Mesendoderm (in vitro differentiated cells): ENCODE results near the gene FILIP1L.

Source experiments
- DNase-seq: peaks from one replicate; pipeline ENCODE4 v3.0.0; 2013
- H2AK5ac ChIP-seq: 2 replicates; pipeline ENCODE4 v1.6.1; 2013; ENCODE audit warnings: low read length, inconsistent platforms
- H2BK120ac ChIP-seq: 2 replicates; pipeline ENCODE4 v1.6.1; 2013; ENCODE audit warnings: low read depth, mild to moderate bottlenecking, low read length, moderate library complexity, mixed read lengths
- H2BK15ac ChIP-seq: replicated peaks from 2 replicates; pipeline ENCODE4 v1.6.1; 2013; ENCODE audit warnings: low read depth, mild to moderate bottlenecking, moderate library complexity
- H2BK5ac ChIP-seq: 2 replicates; pipeline ENCODE4 v1.6.1; 2013; ENCODE audit warnings: low read length, inconsistent platforms
- H3K18ac ChIP-seq: 2 replicates; pipeline ENCODE4 v1.6.1; 2013; ENCODE audit warnings: mild to moderate bottlenecking, low read length, mixed read lengths
- H3K23ac ChIP-seq: one replicate; pipeline ENCODE4 v1.6.1; 2013; ENCODE audit warnings: low read length
- H3K27ac ChIP-seq: 2 replicates; pipeline ENCODE4 v1.5.1; 2013; ENCODE audit warnings: low read depth, mild to moderate bottlenecking, inconsistent platforms, low read length, moderate library complexity
- H3K27me3 ChIP-seq: 2 replicates; pipeline ENCODE4 v1.6.1; 2013; ENCODE audit warnings: low read length, control low read depth, mild to moderate bottlenecking, inconsistent platforms; ENCODE audit not compliant: insufficient read depth, poor library complexity
- H3K36me3 ChIP-seq: 2 replicates; pipeline ENCODE4 v1.6.1; 2013; ENCODE audit warnings: low read length, inconsistent platforms; ENCODE audit not compliant: control insufficient read depth, insufficient read depth
- H3K4ac ChIP-seq: one replicate; pipeline ENCODE4 v1.6.1; 2013; ENCODE audit warnings: low read depth, mild to moderate bottlenecking, low read length, moderate library complexity
- H3K4me1 ChIP-seq: 2 replicates; pipeline ENCODE4 v1.6.1; 2013; ENCODE audit warnings: low read depth, low read length, inconsistent platforms; ENCODE audit not compliant: control insufficient read depth
- H3K4me2 ChIP-seq: 2 replicates; pipeline ENCODE4 v1.6.1; 2013; ENCODE audit warnings: low read length
- H3K4me3 ChIP-seq: 2 replicates; pipeline ENCODE4 v1.5.1; 2013; ENCODE audit warnings: mild to moderate bottlenecking, low read length
- H3K56ac ChIP-seq: one replicate; pipeline ENCODE4 v1.6.1; 2013; ENCODE audit warnings: low read length
- H3K79me1 ChIP-seq: 2 replicates; pipeline ENCODE4 v1.6.1; 2013; ENCODE audit warnings: low read length, inconsistent platforms
- H3K79me2 ChIP-seq: 2 replicates; pipeline ENCODE4 v1.6.1; 2013; ENCODE audit warnings: mild to moderate bottlenecking, low read length; ENCODE audit not compliant: control insufficient read depth, insufficient read depth
- H3K9ac ChIP-seq: 2 replicates; pipeline ENCODE4 v1.6.1; 2013; ENCODE audit warnings: low read length, inconsistent platforms
- H4K5ac ChIP-seq: one replicate; pipeline ENCODE4 v1.6.1; 2013; ENCODE audit warnings: low read length
- H4K8ac ChIP-seq: one replicate; pipeline ENCODE4 v1.6.1; 2013; ENCODE audit warnings: low read depth, mild to moderate bottlenecking, control low read depth, low read length, moderate library complexity
- WGBS: extraction: QIAGEN DNeasy Blood & Tissue Kit; methylation state at CpG from one replicate; pipeline ENCODE4 v1.1.7; 2013; ENCODE audit warnings: low lambda C conversion rate, missing lambda C conversion rate; ENCODE audit not compliant: insufficient coverage; ENCODE audit errors: extremely low coverage; 5-methylcytosine and 5-hydroxymethylcytosine counted together

Gene FILIP1L

GRCh38 chr3:99872923-99873254 is 241.4 kb downstream of the FILIP1L start:
- H3K4me1 ChIP-seq, result peaks cover 5% of the 10 kb centered on the region

DNA sequence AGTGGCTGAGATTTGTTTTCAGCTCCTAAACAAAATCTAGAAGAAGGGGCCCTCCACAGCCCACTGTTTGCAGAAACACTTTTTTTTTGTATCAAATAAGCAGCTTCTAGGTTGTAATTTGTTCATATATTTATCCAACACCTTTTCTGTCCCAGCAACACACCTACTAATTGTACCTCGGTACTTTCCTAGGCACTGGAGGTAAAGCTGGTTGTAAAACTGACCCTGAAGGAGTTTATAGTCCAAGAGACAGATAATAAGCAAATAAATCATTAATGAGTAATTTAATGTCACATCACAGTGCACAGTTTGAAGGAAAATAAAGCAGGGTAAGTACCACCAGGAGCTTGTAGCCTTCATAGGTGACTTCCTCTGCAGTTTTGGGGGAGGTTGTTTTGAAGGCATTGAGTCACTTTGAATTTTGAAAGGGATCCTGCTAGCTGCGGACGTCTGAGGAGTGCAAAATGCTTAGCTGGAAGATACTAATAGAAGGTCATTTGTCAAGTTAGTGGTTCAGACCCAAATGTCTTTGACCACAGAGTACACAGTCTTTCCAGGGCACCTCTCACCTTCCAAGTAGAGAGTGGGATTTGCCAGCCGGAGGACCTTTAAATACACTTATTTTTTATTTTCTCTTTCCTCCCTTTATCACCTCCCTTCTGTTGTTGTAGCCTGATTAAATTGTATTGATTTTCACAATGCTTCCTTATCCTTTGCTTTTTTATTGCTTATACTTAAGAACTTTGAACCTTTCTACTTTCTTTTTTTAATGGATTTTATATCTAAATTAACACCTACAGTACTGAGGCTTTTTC is 242.9 kb downstream of the FILIP1L start:
- H3K4me1 ChIP-seq, result peaks cover 5% of the 10 kb centered on the region
- H4K8ac ChIP-seq, result no peak overlapping the region
- no peak overlapping the region for H2BK15ac ChIP-seq
- no peak overlapping the region for H3K9ac ChIP-seq
- no CpG with 5 or more reads among the region's 4 CpGs for WGBS
- no peak overlapping the region for H3K23ac ChIP-seq
- H3K36me3 ChIP-seq, result no peaks in the 10 kb centered on the region
- H4K5ac ChIP-seq, result no peak overlapping the region
- no peaks in the 10 kb centered on the region for H3K79me2 ChIP-seq
- no peak overlapping the region for H2BK5ac ChIP-seq
- no peaks in the 10 kb centered on the region for H3K79me1 ChIP-seq
- no peak overlapping the region for H3K4ac ChIP-seq
- no peak overlapping the region for H3K27ac ChIP-seq
- H2AK5ac ChIP-seq, result no peak overlapping the region
- no peak overlapping the region for H2BK120ac ChIP-seq
- no peak overlapping the region for H3K4me3 ChIP-seq
- no peak for DNase-seq
- H3K18ac ChIP-seq, result no peak overlapping the region
- H3K27me3 ChIP-seq, result no peaks in the 10 kb centered on the region
- no peak overlapping the region for H3K4me2 ChIP-seq
- no peak overlapping the region for H3K56ac ChIP-seq

More at GRCh38 chr3:99872923-99873254, 241.4 kb downstream of the FILIP1L start:
- no peak overlapping the region for H3K4me3 ChIP-seq
- no peaks in the 10 kb centered on the region for H3K27me3 ChIP-seq
- H3K56ac ChIP-seq, result no peak overlapping the region
- no peak overlapping the region for H4K5ac ChIP-seq
- H2BK120ac ChIP-seq, result no peak overlapping the region
- H3K4ac ChIP-seq, result no peak overlapping the region
- no peak for DNase-seq
- H2BK5ac ChIP-seq, result no peak overlapping the region
- no peaks in the 10 kb centered on the region for H3K79me2 ChIP-seq
- no peak overlapping the region for H2AK5ac ChIP-seq
- no peak overlapping the region for H3K9ac ChIP-seq
- no peak overlapping the region for H2BK15ac ChIP-seq
- no peaks in the 10 kb centered on the region for H3K79me1 ChIP-seq
- no peak overlapping the region for H3K27ac ChIP-seq
- H4K8ac ChIP-seq, result no peak overlapping the region
- H3K4me2 ChIP-seq, result no peak overlapping the region
- no peaks in the 10 kb centered on the region for H3K36me3 ChIP-seq
- no peak overlapping the region for H3K23ac ChIP-seq
- no peak overlapping the region for H3K18ac ChIP-seq

DNA sequence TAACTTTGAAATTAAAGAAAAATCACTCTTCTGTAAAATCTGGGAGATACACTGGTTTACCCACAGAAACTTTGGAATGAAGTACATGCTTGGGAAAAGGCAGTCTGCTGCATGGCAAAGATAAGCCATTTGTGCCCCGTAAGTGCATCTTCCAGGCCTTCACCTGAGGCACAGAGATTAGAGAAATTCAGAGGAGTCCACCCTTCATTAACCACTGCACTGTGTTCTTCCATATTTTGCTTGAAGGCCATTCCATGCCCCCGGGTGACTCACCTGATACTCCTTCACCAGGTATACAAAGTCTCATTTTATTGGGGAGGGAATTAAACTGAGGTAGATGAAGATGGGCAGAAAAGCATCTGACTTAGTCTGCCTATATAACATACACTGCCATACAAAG is 243.6 kb downstream of the FILIP1L start:
- no peak overlapping the region for H2BK120ac ChIP-seq
- no peaks in the 10 kb centered on the region for H3K79me1 ChIP-seq
- no peaks in the 10 kb centered on the region for H3K36me3 ChIP-seq
- no peak overlapping the region for H3K4me3 ChIP-seq
- H3K27ac ChIP-seq, result no peak overlapping the region
- H3K18ac ChIP-seq, result no peak overlapping the region
- H2AK5ac ChIP-seq, result no peak overlapping the region
- H3K4ac ChIP-seq, result no peak overlapping the region
- H2BK15ac ChIP-seq, result no peak overlapping the region
- WGBS, result no CpG with 5 or more reads among the region's 2 CpGs
- H3K79me2 ChIP-seq, result no peaks in the 10 kb centered on the region
- H4K8ac ChIP-seq, result no peak overlapping the region
- H4K5ac ChIP-seq, result no peak overlapping the region
- no peak overlapping the region for H3K23ac ChIP-seq
- H3K27me3 ChIP-seq, result no peaks in the 10 kb centered on the region
- no peak overlapping the region for H2BK5ac ChIP-seq
- peaks cover 8% of the 10 kb centered on the region for H3K4me1 ChIP-seq
- H3K56ac ChIP-seq, result no peak overlapping the region
- H3K9ac ChIP-seq, result no peak overlapping the region
- H3K4me2 ChIP-seq, result no peak overlapping the region
- no peak for DNase-seq

DNA sequence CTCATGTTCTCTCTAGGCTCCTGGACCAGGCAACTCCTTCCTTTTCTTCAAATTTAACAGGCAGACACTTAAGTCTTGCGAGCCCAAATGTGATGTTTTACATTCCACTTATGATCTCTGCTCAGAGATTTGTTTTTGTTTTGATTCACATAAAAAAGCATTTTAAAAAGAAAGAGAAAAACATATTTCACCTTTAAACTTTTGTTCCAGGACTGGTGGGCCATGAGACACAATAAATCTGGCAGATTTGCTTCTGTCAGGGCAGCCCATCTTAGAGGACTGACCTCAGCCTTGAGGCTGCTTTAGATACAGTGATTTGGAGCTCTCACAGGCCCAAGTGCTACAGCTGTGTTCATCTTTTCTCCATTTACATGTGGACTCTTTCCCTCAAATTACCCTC is 244.7 kb downstream of the FILIP1L start:
- Histone ChIP-seq H3K4ac (no peak overlapping the region), H2BK5ac (no peak overlapping the region), H3K4me2 (no peak overlapping the region), H4K8ac (no peak overlapping the region), H3K79me1 (peaks cover 2% of the 10 kb centered on the region), H3K56ac (no peak overlapping the region), H2BK120ac (no peak overlapping the region), H4K5ac (no peak overlapping the region), H3K4me3 (no peak overlapping the region), H2BK15ac (no peak overlapping the region), H3K27me3 (no peaks in the 10 kb centered on the region), H3K18ac (no peak overlapping the region), H3K23ac (no peak overlapping the region), H3K27ac (no peak overlapping the region), H3K79me2 (no peaks in the 10 kb centered on the region), H2AK5ac (no peak overlapping the region), H3K36me3 (no peaks in the 10 kb centered on the region), H3K9ac (no peak overlapping the region), H3K4me1 (peaks cover 8% of the 10 kb centered on the region)
- no CpG with 5 or more reads among the region's 1 CpG for WGBS
- no peak for DNase-seq

DNA sequence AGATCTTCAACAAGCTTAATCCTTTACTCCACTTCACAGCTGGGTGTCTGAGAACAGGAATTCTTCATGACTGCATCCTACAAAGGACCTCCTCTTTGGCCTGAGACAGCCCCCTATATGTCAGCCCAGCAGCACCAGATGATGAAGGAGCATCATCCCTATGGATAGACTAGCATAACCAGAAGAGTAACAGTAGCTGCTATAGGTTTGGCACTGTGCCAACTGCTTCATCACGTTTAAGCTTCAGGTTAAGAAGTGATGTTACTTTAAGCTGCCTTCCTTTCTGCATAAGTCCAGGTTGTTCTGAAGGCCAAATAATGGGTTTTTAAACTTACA is 246.0 kb downstream of the FILIP1L start:
- H2BK5ac ChIP-seq, result no peak overlapping the region
- no peak overlapping the region for H3K23ac ChIP-seq
- H3K4me3 ChIP-seq, result no peak overlapping the region
- H3K4ac ChIP-seq, result no peak overlapping the region
- H3K9ac ChIP-seq, result no peak overlapping the region
- peaks cover 8% of the 10 kb centered on the region for H3K4me1 ChIP-seq
- no peaks in the 10 kb centered on the region for H3K36me3 ChIP-seq
- no peak overlapping the region for H3K56ac ChIP-seq
- H3K79me1 ChIP-seq, result peaks cover 2% of the 10 kb centered on the region
- H2BK15ac ChIP-seq, result no peak overlapping the region
- H3K4me2 ChIP-seq, result no peak overlapping the region
- H2AK5ac ChIP-seq, result no peak overlapping the region
- no peaks in the 10 kb centered on the region for H3K79me2 ChIP-seq
- H3K18ac ChIP-seq, result no peak overlapping the region
- H4K5ac ChIP-seq, result no peak overlapping the region
- H2BK120ac ChIP-seq, result no peak overlapping the region
- no peak overlapping the region for H4K8ac ChIP-seq
- DNase-seq, result peak; percentile 87
- no CpG with 5 or more reads among the region's 1 CpG for WGBS
- no peak overlapping the region for H3K27ac ChIP-seq
- H3K27me3 ChIP-seq, result no peaks in the 10 kb centered on the region
